T-helper 2 cell treated with Interferon-gamma antibody and Interleukin-4, amounts not matched to agents 5 μg/mL and 100 μg/mL, for 36 hours (primary cell): Measurements from ENCODE around the gene TTK.
"Not testable (repeated sequence)": the region's sequence is repeated elsewhere in the genome, so short reads cannot be mapped to it uniquely, and the experiment has no call there.

ENCODE experiments used
- DNase-seq: peaks from one replicate; pipeline ENCODE4 v3.0.0; 2021; ENCODE audit warnings: low spot score
- H3K27ac Mint-ChIP-seq: one replicate; pipeline ENCODE4 v1.8.0; 2021; ENCODE audit warnings: mild to moderate bottlenecking, mixed read lengths
- H3K27me3 Mint-ChIP-seq: one replicate; pipeline ENCODE4 v1.8.0; 2021; ENCODE audit warnings: low read depth, mixed read lengths
- H3K36me3 Mint-ChIP-seq: one replicate; pipeline ENCODE4 v1.8.0; 2021; ENCODE audit warnings: low read depth, mixed read lengths
- H3K4me1 Mint-ChIP-seq: one replicate; pipeline ENCODE4 v1.8.0; 2021; ENCODE audit warnings: low read depth, mixed read lengths
- H3K4me3 Mint-ChIP-seq: one replicate; pipeline ENCODE4 v1.8.0; 2022; ENCODE audit warnings: mild to moderate bottlenecking, moderate library complexity, mixed read lengths
- H3K9me3 Mint-ChIP-seq: one replicate; pipeline ENCODE4 v1.8.0; 2021; ENCODE audit warnings: mixed read lengths

TTK gene

DNA sequence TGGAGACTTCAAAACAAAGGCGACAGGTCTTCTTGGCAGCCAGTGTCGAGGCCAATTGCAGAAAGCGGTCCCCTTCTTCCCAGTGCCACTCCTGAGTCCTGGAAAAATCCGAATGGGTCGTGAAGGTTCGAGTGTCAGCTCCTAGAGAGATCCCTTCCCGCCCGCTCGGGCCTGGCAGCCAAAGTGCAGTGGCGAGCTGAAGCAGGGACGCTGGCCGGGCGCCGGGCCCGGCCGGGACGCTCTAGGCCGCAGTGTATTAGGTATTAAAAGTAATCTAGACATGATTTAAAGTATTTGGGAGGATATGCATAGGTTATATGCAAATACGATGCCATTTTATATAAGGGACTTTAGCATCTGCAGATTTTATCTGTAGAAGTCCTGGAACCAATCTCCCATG is 66.0 kb downstream of the TTK start:
- not testable (repeated sequence) for H3K36me3 Mint-ChIP-seq, H3K27me3 Mint-ChIP-seq, H3K4me3 Mint-ChIP-seq, H3K27ac Mint-ChIP-seq, H3K9me3 Mint-ChIP-seq, DNase-seq, H3K4me1 Mint-ChIP-seq

DNA sequence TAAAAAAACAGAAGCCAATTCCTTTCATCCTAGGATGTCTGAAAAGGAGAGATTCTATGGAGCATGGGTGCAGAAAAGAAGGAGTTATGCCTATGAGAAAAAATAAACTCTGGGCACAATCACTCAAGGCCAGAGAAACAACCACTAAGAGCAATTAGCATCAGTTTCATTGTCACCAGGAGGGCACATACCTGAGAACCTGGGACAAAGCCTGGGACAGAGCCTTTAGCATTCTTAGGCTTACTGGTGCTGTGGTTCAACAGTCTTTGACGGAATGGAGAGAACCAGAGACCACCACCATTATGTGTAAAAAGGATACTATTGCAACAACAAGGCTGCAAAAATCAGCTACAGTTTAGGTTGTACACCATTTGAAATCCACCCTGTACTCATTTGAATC is 72.6 kb downstream of the TTK start:
- H3K4me3 Mint-ChIP-seq: no peak overlapping the region
- DNase-seq: no peak

DNA sequence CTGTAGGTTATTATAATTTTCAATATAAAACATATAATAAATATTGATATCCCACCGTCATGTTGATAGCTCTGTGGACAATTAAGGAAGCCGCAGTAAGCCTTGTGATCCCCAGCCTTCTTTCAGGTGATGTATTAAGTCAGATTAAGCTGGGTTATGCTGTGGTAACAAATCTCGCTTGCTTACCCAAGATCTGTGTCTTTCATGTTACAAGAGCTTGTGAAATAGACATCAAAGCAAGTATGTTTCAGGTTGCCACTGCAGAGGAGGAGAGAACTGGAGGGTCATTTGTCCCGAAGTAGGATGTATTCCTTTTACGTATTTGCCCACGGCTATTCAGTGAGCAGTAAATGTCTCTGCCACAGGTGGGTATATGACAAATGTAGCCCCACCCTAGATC is 84.2 kb downstream of the TTK start:
- H3K27me3 Mint-ChIP-seq: peaks cover 26% of the 10 kb centered on the region
- no peak for DNase-seq
- H3K4me1 Mint-ChIP-seq: no peaks in the 10 kb centered on the region
- H3K36me3 Mint-ChIP-seq: no peaks in the 10 kb centered on the region
- no peak overlapping the region for H3K27ac Mint-ChIP-seq
- H3K4me3 Mint-ChIP-seq: no peak overlapping the region
- H3K9me3 Mint-ChIP-seq: no peaks in the 10 kb centered on the region

More for the DNA sequence above, 72.6 kb downstream of the TTK start:
- no peak overlapping the region for H3K27ac Mint-ChIP-seq
- peaks cover 6% of the 10 kb centered on the region for H3K27me3 Mint-ChIP-seq
- no peaks in the 10 kb centered on the region for H3K9me3 Mint-ChIP-seq
- H3K4me1 Mint-ChIP-seq: peaks cover 6% of the 10 kb centered on the region
- H3K36me3 Mint-ChIP-seq: no peaks in the 10 kb centered on the region

DNA sequence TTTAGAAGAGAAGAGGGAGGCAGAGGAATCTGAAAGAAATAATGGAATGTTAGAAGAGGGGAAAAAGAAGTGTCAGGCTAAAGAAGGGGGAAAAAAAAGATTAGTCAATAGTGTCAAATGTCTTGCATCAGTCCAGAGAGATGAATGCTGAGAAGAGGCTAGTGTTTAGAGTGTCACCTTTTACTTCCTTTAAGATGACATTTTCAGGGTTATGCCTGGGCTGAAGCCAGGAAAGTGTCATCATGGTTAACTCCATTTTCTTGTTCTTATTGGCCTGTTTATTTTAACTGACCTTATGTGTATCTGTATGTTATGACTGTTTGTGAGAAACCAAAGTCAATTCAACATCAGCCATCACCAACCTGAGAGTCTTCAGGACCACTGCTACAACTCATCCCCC is 87.1 kb downstream of the TTK start:
- DNase-seq: no peak
- peaks cover 6% of the 10 kb centered on the region for H3K4me1 Mint-ChIP-seq
- no peaks in the 10 kb centered on the region for H3K9me3 Mint-ChIP-seq
- no peak overlapping the region for H3K27ac Mint-ChIP-seq
- no peaks in the 10 kb centered on the region for H3K36me3 Mint-ChIP-seq
- H3K27me3 Mint-ChIP-seq: peaks cover 27% of the 10 kb centered on the region
- no peak overlapping the region for H3K4me3 Mint-ChIP-seq
